Right forelimb (tissue), 1 donor: ENCODE measurements around the gene CLMN.
"Not testable (repeated sequence)": the region's sequence is repeated elsewhere in the genome, so short reads cannot be mapped to it uniquely, and the experiment has no call there.

Source experiments
- DNase-seq: peaks from one replicate; pipeline ENCODE4 v3.0.0-alpha.2; 2018

CLMN gene

DNA sequence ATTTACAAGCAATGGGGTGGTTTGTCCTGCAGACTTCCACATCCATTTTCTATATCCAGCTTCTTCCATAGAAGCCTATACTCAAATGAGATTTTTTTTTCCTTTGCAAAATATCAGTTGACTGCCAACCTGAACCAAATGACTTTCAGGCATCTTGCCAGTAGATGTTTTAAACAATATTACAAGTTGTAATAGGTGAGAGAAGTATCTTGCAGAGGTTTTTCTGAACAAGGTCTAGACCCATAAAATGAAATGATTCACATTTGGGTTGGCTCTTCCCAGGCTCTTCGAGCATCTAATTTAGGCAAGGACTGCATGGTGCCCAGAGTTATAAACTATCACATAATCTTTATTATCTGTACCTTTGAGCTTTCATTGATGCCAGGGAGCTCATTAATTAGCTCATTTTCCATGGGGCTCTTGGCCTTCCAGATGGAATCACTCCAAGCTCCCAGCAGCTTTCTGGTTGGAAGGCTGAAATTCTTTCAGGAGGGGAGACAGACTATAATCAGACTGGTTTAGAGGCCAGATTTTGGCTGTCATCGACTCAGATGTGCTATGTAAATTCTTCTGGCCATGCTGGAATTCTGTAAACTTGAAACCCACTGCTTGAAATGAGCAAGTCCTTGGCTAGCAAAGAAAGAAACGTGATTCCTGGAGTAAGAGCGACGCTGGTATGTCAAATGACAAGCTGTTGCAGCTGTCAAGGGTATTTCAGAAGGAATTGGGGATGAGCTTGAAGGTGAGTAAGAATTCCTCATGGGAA, 130.2 kb downstream of the CLMN start:
- no peak for DNase-seq

- no peak for DNase-seq
Observed at GRCh38 chr14:95188380-95188779, 131.3 kb downstream of the CLMN start.

DNA sequence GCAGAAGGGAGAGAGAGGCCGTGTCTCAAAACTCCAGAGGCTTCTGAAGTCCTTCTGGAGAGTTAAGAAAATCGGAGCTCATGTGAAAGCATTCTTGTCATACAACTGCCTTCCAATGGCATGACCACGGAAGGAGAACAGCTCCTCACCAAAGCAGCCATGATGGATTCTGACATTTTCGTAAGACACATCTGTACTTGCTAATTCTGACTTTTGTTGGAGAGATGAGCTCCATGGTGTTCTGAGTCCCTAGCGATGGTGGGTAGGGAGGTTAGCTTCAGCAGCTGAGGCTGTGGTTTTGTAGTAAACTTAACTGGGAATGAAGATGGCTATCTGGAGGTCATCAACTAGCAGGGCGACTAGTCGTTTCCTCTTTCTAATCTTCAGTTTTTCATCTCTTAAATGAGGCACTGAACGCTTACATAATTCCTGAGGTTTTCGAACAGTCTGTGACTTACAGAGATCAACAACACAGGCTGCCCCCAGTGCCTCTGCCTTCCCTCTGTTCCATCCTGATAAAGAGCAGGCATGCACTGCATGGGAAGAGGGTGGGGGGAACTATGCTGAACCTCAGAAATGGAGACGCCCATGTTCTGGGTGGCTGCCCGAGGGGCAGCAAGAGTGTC, 133.8 kb downstream of the CLMN start:
- no peak for DNase-seq

DNA sequence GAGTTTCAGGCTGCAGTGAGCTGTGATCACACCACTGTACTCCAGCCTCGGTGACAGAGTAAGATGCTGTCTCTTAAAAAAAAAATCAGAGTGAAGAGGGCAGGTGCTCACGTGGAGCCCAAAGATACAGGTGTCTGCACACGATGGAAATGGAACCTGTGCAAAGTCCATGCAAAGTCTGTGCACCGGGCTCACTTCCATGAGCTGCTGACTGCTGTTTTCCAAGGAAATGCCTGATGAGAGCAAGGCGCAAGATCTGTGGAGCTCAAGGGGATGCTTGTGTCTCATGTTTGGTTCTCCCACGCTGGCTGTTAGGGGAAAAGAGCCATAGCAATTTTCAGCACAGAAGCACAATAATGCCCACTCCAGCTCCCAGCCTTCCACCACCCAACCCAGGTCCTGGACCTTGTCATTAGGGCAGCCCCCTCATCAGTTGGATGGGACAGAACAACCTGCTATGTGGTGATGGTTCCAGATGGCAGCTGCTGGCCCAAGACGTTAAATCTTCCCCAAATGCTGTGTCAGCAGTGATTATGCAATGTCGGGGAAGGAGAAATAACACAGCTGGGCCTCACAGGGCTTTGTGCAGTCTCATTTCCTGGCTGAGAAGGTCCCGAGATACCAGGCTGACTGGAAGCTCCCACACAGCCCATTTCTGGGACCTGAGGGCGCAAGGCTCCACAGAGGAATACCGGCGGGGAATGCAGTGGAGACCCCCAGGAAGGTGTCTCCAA, 134.5 kb downstream of the CLMN start:
- DNase-seq, result no peak

DNA sequence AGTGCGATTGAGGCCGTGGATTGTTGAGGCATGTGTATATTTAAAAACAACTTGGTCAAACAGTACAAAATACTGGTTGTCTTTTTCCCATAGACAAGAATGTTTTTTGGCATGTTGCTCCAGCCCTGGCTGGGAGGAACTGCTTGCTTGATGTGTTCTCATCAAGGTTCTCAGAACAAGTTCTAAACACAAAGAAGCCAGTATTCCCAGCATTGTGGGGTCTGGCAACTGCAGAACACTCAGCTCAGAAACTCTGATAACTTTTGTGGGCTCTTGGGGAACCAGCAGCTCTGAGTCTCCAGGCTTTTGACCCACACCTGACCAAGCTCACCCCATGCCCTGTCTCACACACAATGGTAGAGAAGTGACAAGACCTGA, 135.3 kb downstream of the CLMN start:
- no peak for DNase-seq

DNA sequence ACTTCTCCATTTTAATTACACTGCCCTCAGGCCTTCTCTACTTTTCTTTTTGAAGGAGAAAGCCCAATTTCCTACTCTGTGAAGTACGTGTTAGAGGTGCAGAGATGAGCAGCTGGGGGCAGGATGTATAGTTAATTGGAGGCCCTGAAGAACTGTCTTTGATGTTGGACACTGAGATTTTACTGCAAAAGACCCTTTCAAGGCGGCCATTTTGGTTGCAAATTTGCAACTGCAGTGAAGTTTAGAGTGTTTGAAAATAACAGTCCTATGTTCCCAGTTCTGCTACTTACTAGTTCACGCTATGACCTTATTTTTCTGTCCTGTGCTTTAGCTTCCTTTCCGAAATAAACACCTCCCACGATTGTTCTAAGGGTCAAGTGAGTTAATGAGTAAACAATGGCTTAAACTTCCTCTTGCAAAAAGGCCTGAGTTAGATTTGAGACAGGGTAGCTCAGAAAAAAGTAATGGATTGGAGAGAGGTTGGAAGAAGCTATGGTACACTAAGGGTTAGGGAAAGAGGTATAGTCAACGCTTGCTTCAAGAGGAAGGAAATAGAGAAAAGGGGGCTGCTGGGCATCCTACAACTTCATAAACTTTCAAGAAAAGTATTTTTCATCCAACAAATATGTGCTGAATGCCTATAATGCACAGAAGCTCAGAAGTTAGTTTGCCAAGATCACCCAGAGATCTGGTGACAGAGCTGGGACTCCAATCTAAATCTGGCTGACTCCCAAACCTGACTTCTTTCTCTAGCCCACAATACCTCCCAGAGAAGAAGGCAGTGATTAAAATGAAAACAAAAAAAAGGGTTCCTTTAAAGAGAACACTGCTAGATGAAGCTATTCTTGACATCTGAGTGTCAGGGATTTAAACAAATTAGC, 135.9 kb downstream of the CLMN start:
- no peak for DNase-seq

GRCh38 chr14:95183082-95183481, 136.6 kb downstream of the CLMN start:
- DNase-seq, result no peak

- DNase-seq, result no peak
Observed at GRCh38 chr14:95182379-95182778, 137.3 kb downstream of the CLMN start.

DNA sequence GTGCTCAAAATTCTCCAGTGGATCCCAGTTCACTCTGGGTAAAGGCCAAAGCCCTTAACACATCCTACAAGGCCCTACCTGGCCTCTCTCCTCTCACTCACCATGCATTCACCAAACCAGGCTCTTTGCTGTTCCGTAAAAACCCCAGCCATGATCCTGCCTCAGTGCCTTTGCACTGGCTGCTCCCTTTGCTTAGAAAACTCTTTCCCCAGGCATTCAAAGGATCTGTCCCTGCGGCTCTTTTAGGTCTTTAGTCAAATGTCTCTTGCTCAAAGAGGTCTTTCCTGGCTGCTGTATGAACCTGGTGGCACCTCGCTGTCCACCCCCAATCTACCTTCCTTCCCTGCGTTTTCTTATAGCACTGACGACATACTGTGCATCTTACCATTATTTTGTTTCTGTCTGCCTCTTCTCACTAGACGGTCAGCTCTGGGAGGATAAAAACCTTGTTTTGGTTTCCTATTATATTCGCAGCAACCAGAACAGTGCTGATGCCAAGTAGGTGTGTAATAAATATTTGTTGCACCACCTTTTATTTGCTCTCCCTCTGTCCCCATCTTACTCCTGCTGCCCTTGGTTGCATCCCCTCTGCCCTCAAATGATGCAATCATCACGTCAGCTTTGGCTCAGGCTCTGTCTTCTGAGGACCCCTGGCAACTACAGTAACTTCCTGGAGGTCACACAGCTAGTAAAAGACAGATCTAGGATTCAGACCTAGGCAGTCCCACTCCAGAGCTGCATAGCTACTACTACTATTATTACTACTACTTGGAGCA, 138.6 kb downstream of the CLMN start:
- DNase-seq, result no peak

DNA sequence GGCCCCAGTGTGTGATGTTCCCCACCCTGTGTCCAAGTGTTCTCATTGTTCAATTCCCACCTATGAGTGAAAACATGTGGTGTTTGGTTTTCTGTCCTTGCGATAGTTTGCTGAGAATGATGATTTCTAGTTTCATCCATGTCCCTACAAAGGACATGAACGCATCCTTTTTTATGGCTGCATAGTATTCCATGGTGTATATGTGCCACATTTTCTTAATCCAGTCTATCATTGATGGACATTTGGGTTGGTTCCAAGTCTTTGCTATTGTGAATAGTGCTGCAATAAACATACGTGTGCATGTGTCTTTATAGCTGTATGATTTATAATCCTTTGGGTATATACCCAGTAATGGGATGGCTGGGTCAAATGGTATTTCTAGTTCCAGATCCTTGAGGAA, 144.0 kb downstream of the CLMN start:
- not testable (repeated sequence) for DNase-seq

DNA sequence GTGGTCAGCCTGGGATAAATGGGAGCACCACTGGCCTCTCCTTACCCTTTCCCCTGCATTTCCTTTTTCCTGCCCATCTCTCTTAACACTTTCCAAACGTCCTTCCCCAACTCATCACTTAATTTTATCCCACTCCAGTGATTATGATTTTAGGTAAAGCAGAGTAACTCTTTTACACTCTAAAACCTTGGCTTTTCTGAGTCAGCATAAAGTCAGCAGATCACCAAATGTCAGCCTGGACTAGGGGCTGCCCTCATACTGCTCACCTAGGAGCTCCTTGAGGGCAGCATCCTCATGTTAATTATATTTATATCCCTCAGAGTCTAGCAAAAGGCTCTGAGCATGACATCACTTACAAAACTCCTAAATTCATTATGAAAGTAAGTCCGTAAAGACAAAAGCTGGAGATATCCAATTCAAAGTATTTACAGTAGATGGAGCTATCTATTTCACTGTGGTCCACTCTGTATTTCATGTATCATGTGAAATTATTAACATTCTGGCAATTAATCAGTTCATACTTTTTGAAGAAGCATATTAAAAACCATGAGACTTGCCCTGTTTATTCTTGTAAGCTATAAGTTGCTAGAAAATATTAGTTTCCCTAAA, 145.4 kb downstream of the CLMN start:
- no peak for DNase-seq

DNA sequence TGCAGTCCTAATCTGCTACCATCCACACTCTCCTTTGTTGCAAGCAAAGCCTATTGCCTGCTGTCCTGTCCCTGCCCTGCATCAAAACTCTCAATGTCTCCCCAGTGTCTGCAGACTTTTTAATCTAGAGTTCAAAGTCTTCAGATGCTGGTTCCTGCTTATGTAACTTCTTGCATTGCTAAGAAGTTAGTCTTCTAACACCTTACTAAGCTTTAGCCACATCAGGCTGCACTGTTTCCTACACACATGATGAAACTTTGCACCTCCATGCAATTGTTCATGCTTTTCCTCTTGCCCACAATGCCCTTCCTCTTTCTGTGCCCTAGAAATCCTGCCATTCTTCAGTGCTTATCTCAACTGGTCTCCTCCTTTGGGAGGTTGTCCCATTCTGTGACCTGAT, 146.2 kb downstream of the CLMN start:
- DNase-seq, result no peak

DNA sequence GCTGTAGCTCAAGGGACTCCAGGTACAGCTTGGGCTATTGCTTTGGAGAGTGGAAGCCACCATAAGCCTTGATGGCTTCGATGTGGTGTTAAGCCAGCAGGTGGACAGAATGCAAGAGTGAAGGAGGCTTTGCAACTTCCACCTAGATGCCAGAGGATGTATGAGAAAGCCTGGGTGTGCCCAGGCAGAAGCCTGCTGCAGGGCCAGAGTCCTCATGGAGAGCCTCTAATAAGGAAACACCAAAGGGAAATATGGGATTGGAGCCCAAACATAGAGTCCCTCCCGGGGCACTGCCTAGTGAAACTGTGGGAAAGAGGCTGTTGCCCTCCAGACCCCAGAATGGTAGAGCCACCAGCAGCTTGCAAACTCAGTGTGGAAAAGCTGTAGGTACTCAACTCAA, 152.5 kb downstream of the CLMN start:
- DNase-seq, result no peak

GRCh38 chr14:95165517-95165916, 154.2 kb downstream of the CLMN start:
- no peak for DNase-seq

GRCh38 chr14:95164506-95164905, 155.2 kb downstream of the CLMN start:
- no peak for DNase-seq

GRCh38 chr14:95163666-95164065, 156.0 kb downstream of the CLMN start:
- DNase-seq, result no peak

DNA sequence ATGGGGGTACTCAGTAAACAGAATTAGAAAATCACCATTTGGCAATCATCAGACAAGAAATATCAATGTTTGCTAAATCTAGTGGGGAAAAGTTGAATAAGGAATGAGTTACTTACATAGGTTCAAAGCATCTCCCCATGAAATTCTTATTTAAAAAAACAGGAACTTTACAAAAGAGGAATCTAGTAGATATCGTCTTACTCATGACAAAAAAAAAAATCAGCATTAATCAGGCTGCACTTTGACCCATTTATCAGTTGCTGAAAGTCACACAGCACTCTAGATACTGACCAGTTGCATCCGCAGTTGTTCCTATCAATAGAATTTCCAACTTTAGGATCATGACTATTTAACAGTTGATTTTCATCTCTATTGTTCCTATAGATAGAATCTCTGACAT, 156.6 kb downstream of the CLMN start:
- no peak for DNase-seq

DNA sequence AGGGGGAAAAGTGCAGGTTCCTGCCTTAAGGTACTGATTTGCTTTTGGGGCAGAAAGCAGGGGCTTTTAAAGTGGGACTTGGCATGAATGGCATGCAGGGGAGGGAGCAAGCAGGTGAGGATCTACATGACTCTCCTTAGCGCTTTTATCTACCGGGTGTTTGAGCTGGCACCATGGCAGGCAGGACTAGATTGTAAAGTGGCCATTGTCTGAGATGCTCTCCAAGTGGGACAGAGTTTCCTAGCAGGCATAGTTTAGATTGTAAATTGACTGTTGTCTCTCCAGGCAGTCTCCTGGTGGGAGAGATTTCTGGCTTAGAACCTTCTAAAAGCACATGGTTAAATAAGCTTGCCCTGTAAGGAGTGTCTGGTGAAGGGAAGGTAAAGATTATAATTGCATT, 157.1 kb downstream of the CLMN start:
- DNase-seq, result no peak

- peak; percentile 99 for DNase-seq
Observed at GRCh38 chr14:95157327-95158189, 162.2 kb downstream of the CLMN start, which contains the start of gene DICER1. DICER1 (minus strand) TSS chr14:95157529; CDS start chr14:95133458, 24,071 bp downstream.

- no peak for DNase-seq
Observed at GRCh38 chr14:95157048-95157326, 162.7 kb downstream of the CLMN start.
